ENCODE results near the gene PRUNE2.

DNA sequence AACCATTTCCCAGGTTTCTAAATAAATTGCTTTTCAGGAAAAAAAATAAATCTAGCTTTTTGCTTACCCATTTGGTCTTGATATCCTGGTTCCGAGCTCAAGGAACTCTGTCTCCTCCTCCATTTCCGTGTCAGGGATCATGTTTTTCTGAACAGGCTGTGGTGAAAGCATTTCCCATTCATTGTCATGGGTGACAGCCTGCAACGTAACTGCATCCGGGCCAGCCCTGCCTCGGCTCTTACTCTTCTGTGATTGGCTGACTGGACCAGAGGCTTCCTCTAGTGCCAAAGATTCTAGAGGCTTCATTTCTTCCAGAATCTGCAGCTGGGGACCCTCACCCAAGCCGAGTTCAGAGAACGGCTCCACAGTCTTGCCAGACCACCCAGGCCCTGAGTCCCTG, 202.6 kb downstream of the PRUNE2 start:
- TF ChIP-seq TCF12 (IDR thresholded peaks at IDR 0.05; ENCODE audit: low read depth, low read length) (no peak), CREB1 (IDR thresholded peaks at IDR 0.05) (no peak), HDAC2 (IDR thresholded peaks at IDR 0.05; ENCODE audit: borderline replicate concordance in 1 of 2, low read depth in 2 of 2, low read length in 2 of 2) (no peak), SP1 (IDR thresholded peaks at IDR 0.05; ENCODE audit: low read depth, low read length) (no peak), EZH2 (IDR thresholded peaks at IDR 0.05; ENCODE audit: low read depth, low read length, severe bottlenecking) (no peak), HDAC6 (IDR thresholded peaks at IDR 0.05; ENCODE audit: low read depth, low read length) (no peak), POLR2AphosphoS5 (IDR thresholded peaks at IDR 0.05; ENCODE audit: low read depth, low read length) (no peak), GABPA (IDR thresholded peaks at IDR 0.05; ENCODE audit: borderline replicate concordance, insufficient read depth, low read length) (no peak), EP300 (IDR thresholded peaks at IDR 0.05; ENCODE audit: borderline replicate concordance in 1 of 2, low read depth in 2 of 2, low read length in 2 of 2) (no peak), JUND (IDR thresholded peaks at IDR 0.05; ENCODE audit: low read length) (no peak)

Measured in H1 (cell line).